ENCODE results near the gene FGGY.
"Not testable (repeated sequence)": the region's sequence is repeated elsewhere in the genome, so short reads cannot be mapped to it uniquely, and the experiment has no call there.

The FGGY gene

GRCh38 chr1:59579222-59579621 is 282.3 kb downstream of the FGGY start:
- H3K4me3 ChIP-seq (ENCODE audit: insufficient read depth, low read length, poor library complexity, severe bottlenecking) = no peak overlapping the region

GRCh38 chr1:59580257-59580656 is 283.4 kb downstream of the FGGY start:
- Histone ChIP-seq H3F3A (ENCODE audit: insufficient read depth) (no peaks in the 10 kb centered on the region), H3K4me2 (ENCODE audit: low read depth, low read length, poor library complexity, severe bottlenecking) (no peak overlapping the region), H3K4me3 (ENCODE audit: insufficient read depth, low read length, poor library complexity, severe bottlenecking) (no peak overlapping the region), H2AFZ (ENCODE audit: low read depth, low read length, severe bottlenecking) (no peak overlapping the region), H3K9me2 (replicated peaks; ENCODE audit: insufficient read depth, low read length) (no peaks in the 10 kb centered on the region), H4K20me1 (ENCODE audit: low read depth, low read length) (no peaks in the 10 kb centered on the region), H3K9ac (ENCODE audit: low read length) (no peak overlapping the region), H3K9me3 (ENCODE audit: insufficient read depth, low read length) (0 out of 2 replicates have a peak, but pooled peaks cover 3% of the 10 kb centered on the region), H3K27ac (ENCODE audit: low read depth, low read length) (no peak overlapping the region), H3K27me3 (ENCODE audit: low read length) (no peaks in the 10 kb centered on the region), H3K36me3 (ENCODE audit: low read length) (no peaks in the 10 kb centered on the region), H3K79me2 (ENCODE audit: insufficient read depth, low read length) (no peaks in the 10 kb centered on the region)
- TF ChIP-seq CTCF (IDR thresholded peaks at IDR 0.05; ENCODE audit: insufficient read depth, low read length, poor library complexity, severe bottlenecking) (no peak), EZH2phosphoT487 (conservative IDR thresholded peaks at IDR 0.05; ENCODE audit: low read length) (no peak)

More at GRCh38 chr1:59579222-59579621, 282.3 kb downstream of the FGGY start:
- no peak overlapping the region for H3K4me2 ChIP-seq (ENCODE audit: low read depth, low read length, poor library complexity, severe bottlenecking)
- H3K9me2 ChIP-seq (replicated peaks; ENCODE audit: insufficient read depth, low read length) = no peaks in the 10 kb centered on the region
- no peak overlapping the region for H3K27ac ChIP-seq (ENCODE audit: low read depth, low read length)
- TF ChIP-seq EZH2phosphoT487 (conservative IDR thresholded peaks at IDR 0.05; ENCODE audit: low read length) (no peak), CTCF (IDR thresholded peaks at IDR 0.05; ENCODE audit: insufficient read depth, low read length, poor library complexity, severe bottlenecking) (no peak)
- H3F3A ChIP-seq (ENCODE audit: insufficient read depth) = no peaks in the 10 kb centered on the region
- no peaks in the 10 kb centered on the region for H4K20me1 ChIP-seq (ENCODE audit: low read depth, low read length)
- 0 out of 2 replicates have a peak, but pooled peaks cover 3% of the 10 kb centered on the region for H3K9me3 ChIP-seq (ENCODE audit: insufficient read depth, low read length)
- H3K36me3 ChIP-seq (ENCODE audit: low read length) = no peaks in the 10 kb centered on the region
- H3K27me3 ChIP-seq (ENCODE audit: low read length) = no peaks in the 10 kb centered on the region
- H3K79me2 ChIP-seq (ENCODE audit: insufficient read depth, low read length) = no peaks in the 10 kb centered on the region
- H3K9ac ChIP-seq (ENCODE audit: low read length) = no peak overlapping the region
- H2AFZ ChIP-seq (ENCODE audit: low read depth, low read length, severe bottlenecking) = no peak overlapping the region

GRCh38 chr1:59592410-59592809 is 295.5 kb downstream of the FGGY start:
- H3K9me3 ChIP-seq (ENCODE audit: insufficient read depth, low read length); H3K9ac ChIP-seq (ENCODE audit: low read length); H4K20me1 ChIP-seq (ENCODE audit: low read depth, low read length); H3K79me2 ChIP-seq (ENCODE audit: insufficient read depth, low read length); H3F3A ChIP-seq (ENCODE audit: insufficient read depth); H3K36me3 ChIP-seq (ENCODE audit: low read length); H3K4me3 ChIP-seq (ENCODE audit: insufficient read depth, low read length, poor library complexity, severe bottlenecking); H3K27ac ChIP-seq (ENCODE audit: low read depth, low read length); H3K4me2 ChIP-seq (ENCODE audit: low read depth, low read length, poor library complexity, severe bottlenecking); H2AFZ ChIP-seq (ENCODE audit: low read depth, low read length, severe bottlenecking); H3K9me2 ChIP-seq (replicated peaks; ENCODE audit: insufficient read depth, low read length); H3K27me3 ChIP-seq (ENCODE audit: low read length): not testable (repeated sequence)

- H3K4me2 ChIP-seq (ENCODE audit: low read depth, low read length, poor library complexity, severe bottlenecking) = no peak overlapping the region
- H3K9me2 ChIP-seq (replicated peaks; ENCODE audit: insufficient read depth, low read length) = no peaks in the 10 kb centered on the region
- no peaks in the 10 kb centered on the region for H4K20me1 ChIP-seq (ENCODE audit: low read depth, low read length)
Measured at GRCh38 chr1:59592924-59593323, 296.0 kb downstream of the FGGY start.

More at GRCh38 chr1:59592924-59593323, 296.0 kb downstream of the FGGY start:
- Histone ChIP-seq H3K79me2 (ENCODE audit: insufficient read depth, low read length) (no peaks in the 10 kb centered on the region), H3K36me3 (ENCODE audit: low read length) (no peaks in the 10 kb centered on the region), H3K27ac (ENCODE audit: low read depth, low read length) (no peak overlapping the region), H3K27me3 (ENCODE audit: low read length) (no peaks in the 10 kb centered on the region), H3F3A (ENCODE audit: insufficient read depth) (no peaks in the 10 kb centered on the region), H2AFZ (ENCODE audit: low read depth, low read length, severe bottlenecking) (no peak overlapping the region), H3K9ac (ENCODE audit: low read length) (no peak overlapping the region), H3K4me3 (ENCODE audit: insufficient read depth, low read length, poor library complexity, severe bottlenecking) (no peak overlapping the region), H3K9me3 (ENCODE audit: insufficient read depth, low read length) (no peaks in the 10 kb centered on the region)
- TF ChIP-seq EZH2phosphoT487 (conservative IDR thresholded peaks at IDR 0.05; ENCODE audit: low read length) = no peak
- no peak for TF ChIP-seq CTCF (IDR thresholded peaks at IDR 0.05; ENCODE audit: insufficient read depth, low read length, poor library complexity, severe bottlenecking)
